Adipose tissue (tissue), 3 donors: ENCODE data around the gene TESPA1. TPM values are rescaled to one million over a fixed set of nuclear protein-coding genes. Genes with fewer than 3 reads are reported as not detected.
"Not testable (repeated sequence)": the region's sequence is repeated elsewhere in the genome, so short reads cannot be mapped to it uniquely, and the experiment has no call there.

ENCODE experiments used
- H3K27ac ChIP-seq: one replicate; pipeline ENCODE4 v1.5.1; 2013; ENCODE audit warnings: low read depth, low read length
- WGBS, 3 donors: extraction: QIAGEN DNeasy Blood & Tissue Kit; methylation state at CpG; one replicate each; pipeline ENCODE4 v1.1.7; 2013; 5-methylcytosine and 5-hydroxymethylcytosine counted together
- polyA plus RNA-seq, 3 donors: library from polyadenylated mRNA; stranded (reverse); fragments of 200-250 nt; gene quantifications; one replicate each; pipeline ENCODE4 v1.2.3, GENCODE V29; 2013
- donor health status: healthy with polysubstance abuse.
- donor health status: Bipolar disorder and iron deficiency.
- donor health status: healthy.

Gene TESPA1
- polyA plus RNA-seq, 3 donors: 0.23 to 0.67 (median 0.37) TPM

- H3K27ac ChIP-seq: no peak overlapping the region
- WGBS, 3 donors: 66 to 68% (median 67%) methylated on average over 10 of the region's 10 CpGs
Observed at GRCh38 chr12:54956818-54957641, 27.5 kb downstream of the TESPA1 start.

- 41 to 63% (median 52%) methylated on average over 5 of the region's 5 CpGs for WGBS, 3 donors
- H3K27ac ChIP-seq: no peak overlapping the region
Observed at GRCh38 chr12:54956322-54956721, 28.2 kb downstream of the TESPA1 start.

- 68 to 74% (median 68%) methylated on average over 3 of the region's 3 CpGs for WGBS, 3 donors
- H3K27ac ChIP-seq: no peak overlapping the region
Observed at GRCh38 chr12:54954801-54955200, 29.8 kb downstream of the TESPA1 start.

GRCh38 chr12:54954228-54954627 is 30.3 kb downstream of the TESPA1 start:
- H3K27ac ChIP-seq: no peak overlapping the region

GRCh38 chr12:54950071-54950727 is 34.4 kb downstream of the TESPA1 start:
- 92 to 100% (median 93%) methylated on average over 1 of the region's 1 CpG for WGBS, 3 donors
- H3K27ac ChIP-seq: no peak overlapping the region

GRCh38 chr12:54949073-54949711 is 35.4 kb downstream of the TESPA1 start:
- WGBS, 3 donors: 46 to 72% (median 64%) methylated on average over 2 of the region's 2 CpGs
- H3K27ac ChIP-seq: no peak overlapping the region

GRCh38 chr12:54948171-54948570 is 36.4 kb downstream of the TESPA1 start:
- WGBS, 3 donors: 69 to 88% (median 81%) methylated on average over 1 of the region's 1 CpG
- no peak overlapping the region for H3K27ac ChIP-seq

- WGBS, 3 donors: 59 to 68% (median 60%) methylated on average over 2 of the region's 2 CpGs
- no peak overlapping the region for H3K27ac ChIP-seq
Observed at GRCh38 chr12:54945082-54945481, 39.5 kb downstream of the TESPA1 start.

GRCh38 chr12:54943292-54943691 is 41.3 kb downstream of the TESPA1 start:
- H3K27ac ChIP-seq: not testable (repeated sequence)
- WGBS, 3 donors: 62 to 78% (median 64%) methylated on average over 4 of the region's 4 CpGs

- 55 to 87% (median 83%) methylated on average over 3 of the region's 3 CpGs for WGBS, 3 donors
- no peak overlapping the region for H3K27ac ChIP-seq
Observed at GRCh38 chr12:54941659-54942058, 42.9 kb downstream of the TESPA1 start.

GRCh38 chr12:54940727-54941315 is 43.7 kb downstream of the TESPA1 start:
- H3K27ac ChIP-seq: no peak overlapping the region
- 64 to 77% (median 71%) methylated on average over 6 of the region's 6 CpGs for WGBS, 3 donors

GRCh38 chr12:54937929-54938328 is 46.6 kb downstream of the TESPA1 start:
- H3K27ac ChIP-seq: no peak overlapping the region
- WGBS, 3 donors: 78 to 87% (median 86%) methylated on average over 2 of the region's 2 CpGs

GRCh38 chr12:54937376-54937775 is 47.2 kb downstream of the TESPA1 start:
- H3K27ac ChIP-seq: no peak overlapping the region

- WGBS, 3 donors: 42 to 64% (median 46%) methylated on average over 3 of the region's 3 CpGs
- H3K27ac ChIP-seq: no peak overlapping the region
Observed at GRCh38 chr12:54936736-54937135, 47.8 kb downstream of the TESPA1 start.

GRCh38 chr12:54935235-54935951 is 49.2 kb downstream of the TESPA1 start:
- H3K27ac ChIP-seq: no peak overlapping the region
- 26 to 53% (median 27%) methylated on average over 5 of the region's 5 CpGs for WGBS, 3 donors

GRCh38 chr12:54934419-54934818 is 50.1 kb downstream of the TESPA1 start:
- no peak overlapping the region for H3K27ac ChIP-seq
- 20 to 82% (median 46%) methylated on average over 1 of the region's 1 CpG for WGBS, 3 donors

- 40 to 54% (median 50%) methylated on average over 1 of the region's 1 CpG for WGBS, 3 donors
- H3K27ac ChIP-seq: no peak overlapping the region
Observed at GRCh38 chr12:54933376-54933775, 51.2 kb downstream of the TESPA1 start.

GRCh38 chr12:54932691-54933090 is 51.9 kb downstream of the TESPA1 start:
- no peak overlapping the region for H3K27ac ChIP-seq
- 41 to 64% (median 60%) methylated on average over 2 of the region's 2 CpGs for WGBS, 3 donors
